ENCODE measurements around the gene HNF1B.

HNF1B gene

DNA sequence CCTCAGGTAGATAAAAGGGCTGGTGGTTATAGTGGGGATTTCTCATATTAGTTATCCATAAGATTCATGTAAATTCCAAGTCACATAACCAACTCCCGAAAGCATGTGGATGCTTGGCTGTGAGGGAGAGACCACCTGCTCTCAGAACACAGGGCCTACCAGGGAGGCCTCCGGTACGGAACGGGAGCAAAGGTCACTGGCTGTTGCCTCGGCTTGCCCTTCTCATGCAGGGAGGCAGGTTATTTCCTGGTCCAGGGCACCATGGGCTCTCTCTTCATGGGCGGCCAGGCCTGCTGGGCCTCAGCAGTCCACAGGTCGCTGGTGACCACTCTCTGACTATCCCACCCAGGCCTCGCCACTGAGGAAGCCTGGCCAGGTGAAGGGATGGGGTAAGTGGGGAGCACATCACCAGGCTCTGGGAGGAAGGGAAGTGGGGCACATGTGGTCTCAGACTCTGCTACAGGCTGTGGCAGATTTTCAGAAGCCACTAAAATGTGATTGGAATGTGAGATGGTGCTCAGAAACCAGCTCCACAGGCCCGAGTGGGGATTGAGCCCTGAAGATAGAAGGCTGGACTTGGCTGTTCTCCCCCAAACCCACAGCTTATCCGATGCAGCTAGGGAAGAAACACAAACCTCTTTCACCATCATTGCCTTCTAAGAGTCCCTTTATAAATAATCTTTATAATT, 45.4 kb downstream of the HNF1B start:
- Histone ChIP-seq H3K27me3 (replicated peaks; ENCODE audit: control insufficient read depth, insufficient read depth, low read length) (no peaks in the 10 kb centered on the region), H3K36me3 (ENCODE audit: control insufficient read depth, insufficient read depth, low read length) (no peaks in the 10 kb centered on the region), H3K4me3 (replicated peaks; ENCODE audit: low read depth, low read length) (no peak overlapping the region)
- DNase-seq (ENCODE audit: extremely low read depth, insufficient read length) = no peak
- no peak for TF ChIP-seq CTCF (IDR thresholded peaks at IDR 0.05; ENCODE audit: insufficient read depth, low read length, poor library complexity, severe bottlenecking)

- Histone ChIP-seq H3K4me3 (replicated peaks; ENCODE audit: low read depth, low read length) (no peak overlapping the region), H3K27me3 (replicated peaks; ENCODE audit: control insufficient read depth, insufficient read depth, low read length) (no peaks in the 10 kb centered on the region), H3K36me3 (ENCODE audit: control insufficient read depth, insufficient read depth, low read length) (no peaks in the 10 kb centered on the region)
- no peak for TF ChIP-seq CTCF (IDR thresholded peaks at IDR 0.05; ENCODE audit: insufficient read depth, low read length, poor library complexity, severe bottlenecking)
- no peak for DNase-seq (ENCODE audit: extremely low read depth, insufficient read length)
Measured at GRCh38 chr17:37698911-37699255, 46.0 kb downstream of the HNF1B start.

DNA sequence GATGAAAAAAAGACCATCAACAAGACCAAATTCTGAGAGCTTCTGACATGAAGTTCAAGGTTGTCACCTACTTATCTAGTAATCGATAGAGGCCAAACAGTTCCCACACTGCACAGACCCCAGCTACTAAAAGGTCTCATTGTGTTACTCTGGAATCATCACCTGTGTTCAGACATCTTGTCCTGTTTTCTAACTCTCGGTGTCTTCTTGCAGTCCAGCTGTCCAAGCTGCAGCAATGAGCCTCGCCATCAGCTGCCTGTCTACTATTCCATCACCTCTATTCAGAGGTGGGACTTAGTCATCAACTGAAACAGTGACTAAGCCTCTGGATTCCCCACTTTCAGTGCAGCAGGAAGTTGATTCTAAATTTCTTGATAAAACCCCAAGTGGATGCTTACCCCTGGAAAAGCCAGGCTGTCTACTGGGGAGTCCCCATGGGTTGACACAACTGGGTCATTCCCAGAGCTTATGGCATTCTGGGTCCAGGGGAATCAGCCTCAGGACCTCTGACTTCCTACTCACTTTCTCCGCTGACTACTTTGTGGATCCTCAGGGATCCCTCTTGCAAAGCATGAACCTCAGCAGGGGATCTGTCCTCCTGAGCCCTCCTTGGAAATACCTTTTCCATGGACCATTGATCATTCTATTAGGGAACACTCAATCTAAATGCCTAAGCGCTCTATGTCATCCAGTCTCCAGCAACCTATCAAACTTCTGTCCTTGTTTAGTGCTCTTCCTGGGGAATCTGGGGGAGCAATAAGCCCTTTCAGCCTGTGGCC, 46.5 kb downstream of the HNF1B start:
- no peak for DNase-seq (ENCODE audit: extremely low read depth, insufficient read length)
- no peaks in the 10 kb centered on the region for H3K36me3 ChIP-seq (ENCODE audit: control insufficient read depth, insufficient read depth, low read length)
- no peak overlapping the region for H3K4me3 ChIP-seq (replicated peaks; ENCODE audit: low read depth, low read length)
- TF ChIP-seq CTCF (IDR thresholded peaks at IDR 0.05; ENCODE audit: insufficient read depth, low read length, poor library complexity, severe bottlenecking) = no peak
- H3K27me3 ChIP-seq (replicated peaks; ENCODE audit: control insufficient read depth, insufficient read depth, low read length) = no peaks in the 10 kb centered on the region

- no peak for DNase-seq (ENCODE audit: extremely low read depth, insufficient read length)
- Histone ChIP-seq H3K27me3 (replicated peaks; ENCODE audit: control insufficient read depth, insufficient read depth, low read length) (no peaks in the 10 kb centered on the region), H3K4me3 (replicated peaks; ENCODE audit: low read depth, low read length) (no peak overlapping the region), H3K36me3 (ENCODE audit: control insufficient read depth, insufficient read depth, low read length) (no peaks in the 10 kb centered on the region)
- no peak for TF ChIP-seq CTCF (IDR thresholded peaks at IDR 0.05; ENCODE audit: insufficient read depth, low read length, poor library complexity, severe bottlenecking)
Measured at GRCh38 chr17:37697381-37697780, 47.5 kb downstream of the HNF1B start.

GRCh38 chr17:37696366-37696765, 48.5 kb downstream of the HNF1B start:
- no peak overlapping the region for H3K4me3 ChIP-seq (replicated peaks; ENCODE audit: low read depth, low read length)
- TF ChIP-seq CTCF (IDR thresholded peaks at IDR 0.05; ENCODE audit: insufficient read depth, low read length, poor library complexity, severe bottlenecking) = no peak
- DNase-seq (ENCODE audit: extremely low read depth, insufficient read length) = no peak

More at GRCh38 chr17:37696366-37696765, 48.5 kb downstream of the HNF1B start:
- no peaks in the 10 kb centered on the region for H3K27me3 ChIP-seq (replicated peaks; ENCODE audit: control insufficient read depth, insufficient read depth, low read length)
- no peaks in the 10 kb centered on the region for H3K36me3 ChIP-seq (ENCODE audit: control insufficient read depth, insufficient read depth, low read length)
